NCI-H748 (cell line): ENCODE data around the gene TEX264.

Source experiments
- DNase-seq: peaks from one replicate; lab custom pipeline; 2025; ENCODE audit not compliant: unreplicated experiment; lab: John Stamatoyannopoulos, UW

Gene TEX264

DNA sequence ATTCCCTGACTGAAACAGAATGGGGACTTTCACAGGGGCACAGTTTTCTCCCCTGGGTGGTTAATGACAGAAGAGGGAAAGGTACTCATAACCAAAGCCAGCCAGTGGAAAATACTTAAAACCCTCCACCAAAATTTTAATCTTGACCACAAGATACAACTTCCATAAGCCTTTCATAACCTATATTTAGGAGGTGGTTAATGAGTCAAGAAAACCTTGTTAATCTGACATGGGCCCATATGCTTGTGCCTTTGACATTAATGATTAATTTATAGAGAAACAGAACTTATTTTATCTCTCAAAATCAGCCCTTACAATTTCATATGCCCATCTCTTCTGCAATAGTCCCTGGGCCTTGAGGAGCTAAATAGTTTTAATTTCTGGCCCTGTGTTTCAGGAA, 76.8 kb downstream of the TEX264 start:
- no peak for DNase-seq

- DNase-seq, result no peak
Observed at GRCh38 chr3:51748327-51748726, 77.3 kb downstream of the TEX264 start.

GRCh38 chr3:51750878-51751277, 79.8 kb downstream of the TEX264 start:
- no peak for DNase-seq

GRCh38 chr3:51751287-51751686, 80.2 kb downstream of the TEX264 start:
- DNase-seq, result no peak
